Ascending aorta (tissue), 2 donors: ENCODE measurements around the gene KDM3A. TPM values are rescaled to one million over a fixed set of nuclear protein-coding genes. Genes with fewer than 3 reads are reported as not detected.

Source experiments
- DNase-seq, 2 donors: peaks; one replicate each; pipeline ENCODE4 v3.0.0-alpha.2; 2019; ENCODE audit warnings: low spot score in 2 of 2
- H3K27ac ChIP-seq, 2 donors: fragments of 200-600 bp; sonication (generic); one replicate each; pipeline ENCODE4 v1.5.1; 2016 to 2017; ENCODE audit warnings: mild to moderate bottlenecking in 1 of 2
- H3K27me3 ChIP-seq: fragments of 200-600 bp; sonication (generic); one replicate; pipeline ENCODE4 v1.5.1; 2017
- H3K36me3 ChIP-seq, 2 donors: fragments of 200-600 bp; sonication (generic); one replicate each; pipeline ENCODE4 v1.5.1; 2016
- H3K4me1 ChIP-seq, 2 donors: fragments of 200-600 bp; sonication (generic); one replicate each; pipeline ENCODE4 v1.5.1; 2016 to 2017; ENCODE audit warnings: mild to moderate bottlenecking in 1 of 2
- H3K4me3 ChIP-seq, 2 donors: fragments of 200-600 bp; sonication (generic); one replicate each; pipeline ENCODE4 v1.5.1; 2016 to 2017; ENCODE audit warnings: mild to moderate bottlenecking in 1 of 2
- H3K9me3 ChIP-seq, 2 donors: fragments of 200-600 bp; sonication (generic); one replicate each; pipeline ENCODE4 v1.5.1; 2016
- intact Hi-C: fragments of 100-400 bp; cut with DNase I; formaldehyde crosslinking; loops from one replicate; pipeline ENCODE4 v1.15.1; 2023
- total RNA-seq: library from RNA; depleted of rRNA; stranded (reverse); fragments of >200 nt; gene quantifications from one replicate; pipeline ENCODE4 v1.1.0, GENCODE V29; 2016
- TF ChIP-seq, protein P1 (sequence below), 3 experiments: fragments of 200-600 bp in 2 of 3; fragments of 450-650 bp in 1 of 3; sonication (generic) in 2 of 3; IDR thresholded peaks; one replicate each; pipeline ENCODE4 v1.5.1; 2016 to 2019; ENCODE audit warnings: antibody characterized with exemption in 3 of 3, mild to moderate bottlenecking in 1 of 3, moderate library complexity in 1 of 3

KDM3A gene, protein sequence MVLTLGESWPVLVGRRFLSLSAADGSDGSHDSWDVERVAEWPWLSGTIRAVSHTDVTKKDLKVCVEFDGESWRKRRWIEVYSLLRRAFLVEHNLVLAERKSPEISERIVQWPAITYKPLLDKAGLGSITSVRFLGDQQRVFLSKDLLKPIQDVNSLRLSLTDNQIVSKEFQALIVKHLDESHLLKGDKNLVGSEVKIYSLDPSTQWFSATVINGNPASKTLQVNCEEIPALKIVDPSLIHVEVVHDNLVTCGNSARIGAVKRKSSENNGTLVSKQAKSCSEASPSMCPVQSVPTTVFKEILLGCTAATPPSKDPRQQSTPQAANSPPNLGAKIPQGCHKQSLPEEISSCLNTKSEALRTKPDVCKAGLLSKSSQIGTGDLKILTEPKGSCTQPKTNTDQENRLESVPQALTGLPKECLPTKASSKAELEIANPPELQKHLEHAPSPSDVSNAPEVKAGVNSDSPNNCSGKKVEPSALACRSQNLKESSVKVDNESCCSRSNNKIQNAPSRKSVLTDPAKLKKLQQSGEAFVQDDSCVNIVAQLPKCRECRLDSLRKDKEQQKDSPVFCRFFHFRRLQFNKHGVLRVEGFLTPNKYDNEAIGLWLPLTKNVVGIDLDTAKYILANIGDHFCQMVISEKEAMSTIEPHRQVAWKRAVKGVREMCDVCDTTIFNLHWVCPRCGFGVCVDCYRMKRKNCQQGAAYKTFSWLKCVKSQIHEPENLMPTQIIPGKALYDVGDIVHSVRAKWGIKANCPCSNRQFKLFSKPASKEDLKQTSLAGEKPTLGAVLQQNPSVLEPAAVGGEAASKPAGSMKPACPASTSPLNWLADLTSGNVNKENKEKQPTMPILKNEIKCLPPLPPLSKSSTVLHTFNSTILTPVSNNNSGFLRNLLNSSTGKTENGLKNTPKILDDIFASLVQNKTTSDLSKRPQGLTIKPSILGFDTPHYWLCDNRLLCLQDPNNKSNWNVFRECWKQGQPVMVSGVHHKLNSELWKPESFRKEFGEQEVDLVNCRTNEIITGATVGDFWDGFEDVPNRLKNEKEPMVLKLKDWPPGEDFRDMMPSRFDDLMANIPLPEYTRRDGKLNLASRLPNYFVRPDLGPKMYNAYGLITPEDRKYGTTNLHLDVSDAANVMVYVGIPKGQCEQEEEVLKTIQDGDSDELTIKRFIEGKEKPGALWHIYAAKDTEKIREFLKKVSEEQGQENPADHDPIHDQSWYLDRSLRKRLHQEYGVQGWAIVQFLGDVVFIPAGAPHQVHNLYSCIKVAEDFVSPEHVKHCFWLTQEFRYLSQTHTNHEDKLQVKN (N-terminal part only)
- total RNA-seq = 18.4 TPM

DNA sequence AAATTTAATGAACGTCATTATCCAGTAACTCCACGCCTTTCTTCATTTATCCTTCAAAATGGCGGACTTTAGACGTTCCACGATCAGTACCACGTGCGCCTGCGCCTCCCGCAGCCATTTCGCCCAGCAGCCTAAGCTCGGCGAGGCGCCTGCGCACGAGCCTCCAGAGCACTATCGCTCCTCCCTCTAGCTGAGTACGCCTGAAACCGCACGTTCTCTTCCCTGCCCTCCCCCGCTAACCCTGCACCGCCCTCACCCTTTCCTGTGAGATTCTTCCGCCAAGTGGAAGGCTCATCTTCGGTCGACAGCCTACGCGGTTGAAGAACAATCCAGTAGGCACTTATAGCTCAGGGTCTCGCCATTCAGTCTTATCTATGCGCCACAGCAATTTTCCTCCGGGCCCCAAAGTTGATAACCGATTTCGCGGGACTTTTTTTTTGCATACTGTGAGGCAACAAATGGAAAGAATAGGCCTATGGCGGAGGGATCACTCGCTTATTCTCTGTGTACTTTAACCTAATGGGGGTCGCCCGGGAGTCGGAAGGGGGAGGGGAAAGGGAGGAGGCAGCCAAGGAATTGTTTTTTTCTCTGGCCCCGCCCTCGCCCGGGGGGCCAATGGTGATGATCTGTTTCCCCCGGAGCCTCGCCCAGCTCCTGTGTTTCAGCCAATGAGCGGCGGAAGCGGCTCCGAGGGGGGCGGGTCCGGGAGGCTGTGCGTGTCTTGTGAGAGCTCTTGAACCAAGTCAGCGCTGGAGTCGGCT lies at the start of gene KDM3A:
TSS of gene KDM3A (plus strand) at position 741 of the 761 bp plus-strand sequence. CDS start 677 bp downstream, outside the sequence.
- DNase-seq = peak; percentile 100
- Histone ChIP-seq H3K27me3 (no peaks in the 10 kb centered on the region), H3K27ac (peak within 1 kb of the TSS; percentile 94 to 99), H3K4me1 (peaks cover 3 to 30% of the 10 kb centered on the region in 2 donors), H3K36me3 (no peaks in the 10 kb centered on the region), H3K9me3 (peaks cover 3 to 18% of the 10 kb centered on the region in 2 donors), H3K4me3 (peak within 1 kb of the TSS; percentile 88 to 97)
- intact Hi-C loops = loop anchor here (2.0 to 5.0 kb wide), 4 partner anchors 36 to 246 kb away; partner anchors contain the start of genes CHMP3, IMMT and RNF103
- TF ChIP-seq, protein P1, sequence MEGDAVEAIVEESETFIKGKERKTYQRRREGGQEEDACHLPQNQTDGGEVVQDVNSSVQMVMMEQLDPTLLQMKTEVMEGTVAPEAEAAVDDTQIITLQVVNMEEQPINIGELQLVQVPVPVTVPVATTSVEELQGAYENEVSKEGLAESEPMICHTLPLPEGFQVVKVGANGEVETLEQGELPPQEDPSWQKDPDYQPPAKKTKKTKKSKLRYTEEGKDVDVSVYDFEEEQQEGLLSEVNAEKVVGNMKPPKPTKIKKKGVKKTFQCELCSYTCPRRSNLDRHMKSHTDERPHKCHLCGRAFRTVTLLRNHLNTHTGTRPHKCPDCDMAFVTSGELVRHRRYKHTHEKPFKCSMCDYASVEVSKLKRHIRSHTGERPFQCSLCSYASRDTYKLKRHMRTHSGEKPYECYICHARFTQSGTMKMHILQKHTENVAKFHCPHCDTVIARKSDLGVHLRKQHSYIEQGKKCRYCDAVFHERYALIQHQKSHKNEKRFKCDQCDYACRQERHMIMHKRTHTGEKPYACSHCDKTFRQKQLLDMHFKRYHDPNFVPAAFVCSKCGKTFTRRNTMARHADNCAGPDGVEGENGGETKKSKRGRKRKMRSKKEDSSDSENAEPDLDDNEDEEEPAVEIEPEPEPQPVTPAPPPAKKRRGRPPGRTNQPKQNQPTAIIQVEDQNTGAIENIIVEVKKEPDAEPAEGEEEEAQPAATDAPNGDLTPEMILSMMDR (IDR thresholded peaks at IDR 0.05) = no peak

DNA sequence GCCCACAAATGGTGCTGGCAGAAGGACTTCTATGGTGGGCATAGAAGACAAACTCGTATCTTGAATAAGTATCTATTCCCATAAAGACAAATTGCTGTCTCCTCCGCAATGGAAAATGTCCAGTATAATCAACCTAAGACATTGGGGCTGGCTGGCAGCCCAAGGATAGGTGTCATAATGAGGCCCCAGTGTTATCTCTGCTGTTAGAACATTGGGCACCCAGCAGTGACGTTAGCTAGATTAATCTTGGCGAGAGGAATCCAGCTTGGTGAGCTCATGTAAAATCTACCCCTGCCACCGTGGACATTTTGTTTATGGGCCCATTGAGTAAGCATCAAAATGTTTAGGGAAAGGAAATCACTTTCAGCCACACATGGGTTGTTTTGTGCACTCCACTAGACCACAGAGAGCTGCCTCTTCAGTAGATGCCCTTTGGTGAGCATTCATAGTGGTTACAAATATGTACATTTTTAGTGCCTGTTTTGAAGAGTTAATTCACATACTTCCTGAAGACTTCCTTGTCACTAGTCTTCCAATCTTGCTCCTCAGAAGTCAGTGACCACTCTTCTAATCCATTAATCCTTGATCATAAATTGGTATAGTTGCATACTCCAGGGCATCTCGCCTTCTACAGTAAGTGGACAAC lies 48.2 kb upstream of the KDM3A start:
- DNase-seq = no peak
- no peaks in the 10 kb centered on the region for H3K36me3 ChIP-seq
- H3K27me3 ChIP-seq = no peaks in the 10 kb centered on the region
- H3K9me3 ChIP-seq = no peaks in the 10 kb centered on the region
- H3K4me1 ChIP-seq = no peaks in the 10 kb centered on the region
- no peak overlapping the region for H3K27ac ChIP-seq
- intact Hi-C loops = loop anchor here (10.0 kb wide), 1 partner anchor 232 kb away; the partner anchor contains the start of gene RNF103
- no peak overlapping the region for H3K4me3 ChIP-seq
- TF ChIP-seq, protein P1 (IDR thresholded peaks at IDR 0.05) = no peak

DNA sequence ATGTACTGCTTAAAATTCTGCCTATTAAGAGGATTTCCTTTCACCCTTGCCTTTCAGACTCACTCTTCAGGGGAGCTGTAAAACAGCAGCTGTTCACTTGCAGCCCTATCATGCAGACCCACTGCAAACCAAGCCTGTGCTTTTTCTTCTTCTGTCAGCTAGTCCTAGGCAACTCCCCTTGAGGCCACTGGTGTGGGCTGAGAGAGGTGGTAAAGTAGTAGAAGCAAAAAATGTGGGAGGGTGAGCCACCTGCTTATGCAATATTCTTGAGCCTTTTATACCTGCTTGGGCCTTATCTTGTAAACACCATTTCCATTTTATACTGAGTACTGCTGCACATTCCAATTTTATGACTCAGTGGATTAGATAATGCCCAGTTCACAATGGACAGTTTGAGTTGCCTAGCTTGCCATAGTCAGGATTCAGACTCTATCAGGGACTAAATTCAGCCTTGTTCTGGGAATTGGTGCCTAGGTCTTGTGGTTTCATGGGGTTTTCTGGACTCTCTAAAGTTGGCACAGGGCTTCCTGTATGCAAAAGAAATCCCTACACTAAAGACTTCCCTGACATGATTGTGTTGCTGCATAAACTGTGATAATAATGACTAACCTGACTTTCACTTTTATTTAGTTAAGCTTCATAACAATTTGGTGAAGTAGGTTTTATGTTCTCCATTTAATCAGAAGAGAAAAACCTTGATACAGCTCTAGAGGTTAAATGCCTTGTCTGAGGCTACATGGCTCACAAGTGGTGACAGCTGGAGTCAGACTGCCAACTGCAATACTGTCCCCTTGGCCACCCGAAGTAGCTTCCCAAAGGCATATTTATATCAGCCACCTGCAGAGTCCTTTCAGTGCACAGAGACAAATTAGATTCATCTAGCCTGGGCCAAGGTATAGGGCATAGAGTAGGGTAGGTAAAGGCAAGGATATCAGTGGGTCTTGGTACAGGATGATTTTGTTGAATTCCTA lies 47.4 kb upstream of the KDM3A start:
- intact Hi-C loops = loop anchor here (10.0 kb wide), 1 partner anchor 231 kb away; the partner anchor contains the start of gene RNF103
- Histone ChIP-seq H3K27me3 (no peaks in the 10 kb centered on the region), H3K4me3 (no peak overlapping the region), H3K36me3 (no peaks in the 10 kb centered on the region), H3K9me3 (no peaks in the 10 kb centered on the region), H3K27ac (no peak overlapping the region), H3K4me1 (no peaks in the 10 kb centered on the region)
- no peak for DNase-seq
- TF ChIP-seq, protein P1 (IDR thresholded peaks at IDR 0.05) = no peak

DNA sequence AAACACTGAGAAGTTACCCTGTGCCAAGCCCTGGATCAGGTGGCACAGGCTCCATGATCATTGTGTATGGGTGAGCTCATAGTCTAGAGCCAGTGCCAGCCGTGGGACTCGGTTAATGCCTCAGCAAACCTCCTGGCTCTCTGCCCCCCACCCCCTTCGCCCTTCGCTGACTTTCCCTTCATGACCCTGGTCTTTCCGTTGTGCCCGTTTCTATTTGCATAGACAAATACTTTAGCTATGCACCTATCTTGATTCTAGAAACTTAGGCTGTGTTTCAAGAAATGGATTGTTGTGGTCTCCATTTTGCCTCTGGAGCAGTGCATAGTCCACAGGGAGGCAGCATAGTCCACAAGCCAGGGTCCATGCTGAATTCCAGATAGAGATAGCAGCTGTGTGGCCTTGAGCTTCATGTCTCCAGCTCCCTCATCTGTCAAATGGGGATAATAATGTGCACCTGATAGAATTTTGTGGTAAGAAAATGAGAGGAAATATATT lies 44.8 kb upstream of the KDM3A start:
- no peaks in the 10 kb centered on the region for H3K36me3 ChIP-seq
- H3K4me3 ChIP-seq = peak overlapping the region in 1 of 2 donors; percentile 45
- TF ChIP-seq, protein P1 (IDR thresholded peaks at IDR 0.05) = peak; percentile 41 to 63 (median 55)
- DNase-seq = peak in 1 of 2 donors; percentile 64
- intact Hi-C loops = loop anchor here (5.0 to 10.0 kb wide), 2 partner anchors 228 to 366 kb away; partner anchors contain the start of gene RNF103
- no peaks in the 10 kb centered on the region for H3K4me1 ChIP-seq
- no peaks in the 10 kb centered on the region for H3K27me3 ChIP-seq
- H3K9me3 ChIP-seq = no peaks in the 10 kb centered on the region
- H3K27ac ChIP-seq = no peak overlapping the region
